Measurements from ENCODE around the gene DMD. TPM values are rescaled to one million over a fixed set of nuclear protein-coding genes. Genes with fewer than 3 reads are reported as not detected.

The DMD gene
- total and polyA plus RNA-seq, 7 donors: 2.5 to 260 (median 183) TPM

GRCh38 chrX:31228415-31228832, 1982.9 kb downstream of the DMD start:
- no peak for TF ChIP-seq EP300 (IDR thresholded peaks at IDR 0.05)
- TF ChIP-seq POLR2AphosphoS5 (IDR thresholded peaks at IDR 0.05): peak in 1 of 4 donors; percentile 22
- intact Hi-C loops (cut with DNase I): no loop called here
- peaks cover 0 to 26% (median 0%) of the 10 kb centered on the region in 4 donors for H3K4me1 ChIP-seq
- 83 to 85% methylated on average over 6 of the region's 6 CpGs for WGBS, 2 donors
- peak overlapping the region in 1 of 4 donors; percentile 48 for H3K27ac ChIP-seq
- H3K36me3 ChIP-seq: no peaks in the 10 kb centered on the region
- H3K4me3 ChIP-seq: no peak overlapping the region
- no peaks in the 10 kb centered on the region for H3K9me3 ChIP-seq
- peak; percentile 66 for DNase-seq
- H3K27me3 ChIP-seq: no peaks in the 10 kb centered on the region

GRCh38 chrX:31227250-31227649, 1984.1 kb downstream of the DMD start:
- DNase-seq: no peak
- Histone ChIP-seq H3K36me3 (no peaks in the 10 kb centered on the region), H3K4me3 (no peak overlapping the region), H3K9me3 (no peaks in the 10 kb centered on the region), H3K27ac (no peak overlapping the region), H3K4me1 (peaks cover 0 to 17% (median 0%) of the 10 kb centered on the region in 4 donors), H3K27me3 (no peaks in the 10 kb centered on the region)
- no peak for TF ChIP-seq POLR2AphosphoS5 (IDR thresholded peaks at IDR 0.05)
- no peak for TF ChIP-seq EP300 (IDR thresholded peaks at IDR 0.05)
- no peak for TF ChIP-seq CTCF (IDR thresholded peaks at IDR 0.05)
- TF ChIP-seq POLR2A (IDR thresholded peaks at IDR 0.05): no peak
- WGBS, 2 donors: 92 to 95% methylated on average over 2 of the region's 2 CpGs
- intact Hi-C loops (cut with DNase I): no loop called here

- Histone ChIP-seq H3K4me1 (peaks cover 0 to 17% (median 0%) of the 10 kb centered on the region in 4 donors), H3K27me3 (no peaks in the 10 kb centered on the region), H3K9me3 (no peaks in the 10 kb centered on the region), H3K4me3 (no peak overlapping the region), H3K27ac (no peak overlapping the region), H3K36me3 (no peaks in the 10 kb centered on the region)
- no peak for DNase-seq
- intact Hi-C loops (cut with DNase I): no loop called here
- WGBS, 2 donors: 94% methylated on average over 2 of the region's 2 CpGs
- TF ChIP-seq CTCF (IDR thresholded peaks at IDR 0.05): no peak
- TF ChIP-seq EP300 (IDR thresholded peaks at IDR 0.05): no peak
- TF ChIP-seq POLR2A (IDR thresholded peaks at IDR 0.05): no peak
- TF ChIP-seq POLR2AphosphoS5 (IDR thresholded peaks at IDR 0.05): no peak
Measured at GRCh38 chrX:31225819-31226218, 1985.5 kb downstream of the DMD start.

GRCh38 chrX:31224381-31225012, 1986.9 kb downstream of the DMD start:
- intact Hi-C loops (cut with DNase I): no loop called here
- Histone ChIP-seq H3K4me3 (no peak overlapping the region), H3K4me1 (peaks cover 0 to 12% (median 0%) of the 10 kb centered on the region in 4 donors), H3K36me3 (no peaks in the 10 kb centered on the region), H3K27me3 (no peaks in the 10 kb centered on the region), H3K27ac (no peak overlapping the region), H3K9me3 (no peaks in the 10 kb centered on the region)
- 40 to 77% methylated on average over 5 of the region's 5 CpGs for WGBS, 2 donors
- DNase-seq: no peak
- TF ChIP-seq EP300 (IDR thresholded peaks at IDR 0.05): no peak
- no peak for TF ChIP-seq POLR2AphosphoS5 (IDR thresholded peaks at IDR 0.05)
- TF ChIP-seq CTCF (IDR thresholded peaks at IDR 0.05): no peak
- TF ChIP-seq POLR2A (IDR thresholded peaks at IDR 0.05): no peak

- TF ChIP-seq EP300 (IDR thresholded peaks at IDR 0.05): no peak
- no peak for TF ChIP-seq POLR2A (IDR thresholded peaks at IDR 0.05)
- TF ChIP-seq POLR2AphosphoS5 (IDR thresholded peaks at IDR 0.05): no peak
- no peak for TF ChIP-seq CTCF (IDR thresholded peaks at IDR 0.05)
- no peaks in the 10 kb centered on the region for H3K36me3 ChIP-seq
- H3K27ac ChIP-seq: no peak overlapping the region
- intact Hi-C loops (cut with DNase I): no loop called here
- no peak for DNase-seq
- H3K9me3 ChIP-seq: no peaks in the 10 kb centered on the region
- WGBS, 2 donors: 58 to 74% methylated on average over 3 of the region's 3 CpGs
- no peak overlapping the region for H3K4me3 ChIP-seq
- no peaks in the 10 kb centered on the region for H3K27me3 ChIP-seq
- peaks cover 0 to 5% (median 0%) of the 10 kb centered on the region in 4 donors for H3K4me1 ChIP-seq
Measured at GRCh38 chrX:31223817-31224216, 1987.5 kb downstream of the DMD start.

Measured in sigmoid colon (tissue), 7 donors.